HepG2 (cell line): Measurements from ENCODE around the gene VPS4A. TPM values are rescaled to one million over a fixed set of nuclear protein-coding genes. Genes with fewer than 3 reads are reported as not detected.

Experiments
- ARHGAP35 ChIP-seq: sonication (generic); formaldehyde crosslinking; IDR thresholded peaks from 2 replicates; pipeline ENCODE4 v1.9.0; 2022; ENCODE audit warnings: mild to moderate bottlenecking, inconsistent platforms, moderate library complexity, missing genetic modification reagents, borderline replicate concordance
- DR1 ChIP-seq: sonication (generic); formaldehyde crosslinking; IDR thresholded peaks from 2 replicates; pipeline ENCODE4 v1.8.0; 2021; ENCODE audit warnings: mild to moderate bottlenecking, missing genetic modification reagents, inconsistent platforms
- JUND ChIP-seq: sonication (generic); formaldehyde crosslinking; IDR thresholded peaks from 2 replicates; pipeline ENCODE4 v1.8.0; 2022; ENCODE audit warnings: mild to moderate bottlenecking, missing genetic modification reagents
- MED1 ChIP-seq: sonication (generic); formaldehyde crosslinking; IDR thresholded peaks from 2 replicates; pipeline ENCODE4 v1.4.0; 2020; ENCODE audit warnings: missing genetic modification reagents
- MIXL1 ChIP-seq: IDR thresholded peaks from 2 replicates; pipeline ENCODE4 v1.6.1; 2016
- MXD4 ChIP-seq: IDR thresholded peaks from 2 replicates; pipeline ENCODE4 v1.6.1; 2016; ENCODE audit warnings: mild to moderate bottlenecking, missing biosample characterization, missing genetic modification reagents
- MYC ChIP-seq: sonication (generic); formaldehyde crosslinking; IDR thresholded peaks from 2 replicates; pipeline ENCODE4 v1.9.0; 2021; ENCODE audit warnings: missing genetic modification reagents, borderline replicate concordance
- RERE ChIP-seq: IDR thresholded peaks from 2 replicates; pipeline ENCODE4 v1.6.1; 2016; ENCODE audit warnings: low read depth, missing genetic modification reagents, missing compliant biosample characterization
- REXO4 ChIP-seq: sonication (generic); formaldehyde crosslinking; IDR thresholded peaks from 2 replicates; pipeline ENCODE4 v1.8.0; 2022; ENCODE audit warnings: missing genetic modification reagents, mild to moderate bottlenecking, borderline replicate concordance
- SMAD9 ChIP-seq: sonication (generic); formaldehyde crosslinking; IDR thresholded peaks from 2 replicates; pipeline ENCODE4 v1.5.1; 2020; ENCODE audit warnings: mild to moderate bottlenecking, missing genetic modification reagents
- TBL1XR1 ChIP-seq: fragments of 150-350 bp; IDR thresholded peaks from 2 replicates; pipeline ENCODE4 v1.6.1; 2014; ENCODE audit warnings: borderline replicate concordance, low read length; ENCODE audit not compliant: partially characterized antibody
- TBP ChIP-seq: sonication (generic); formaldehyde crosslinking; IDR thresholded peaks from 2 replicates; pipeline ENCODE4 v1.5.0; 2020; ENCODE audit warnings: missing genetic modification reagents
- THAP11 ChIP-seq: IDR thresholded peaks from 2 replicates; pipeline ENCODE4 v1.6.1; 2016; ENCODE audit warnings: missing biosample characterization, missing genetic modification reagents
- THAP7 ChIP-seq: sonication (generic); formaldehyde crosslinking; IDR thresholded peaks from 2 replicates; pipeline ENCODE4 v1.8.1; 2023; ENCODE audit warnings: mild to moderate bottlenecking, missing genetic modification reagents
- ZNF282 ChIP-seq: fragments of 450-650 bp; IDR thresholded peaks from 2 replicates; pipeline ENCODE4 v1.6.1; 2018; ENCODE audit not compliant: partially characterized antibody
- ZNF383 ChIP-seq: sonication (generic); formaldehyde crosslinking; IDR thresholded peaks from 2 replicates; pipeline ENCODE4 v1.4.0; 2020; ENCODE audit warnings: missing genetic modification reagents, mild to moderate bottlenecking, borderline replicate concordance
- ZNF512 ChIP-seq: sonication (generic); formaldehyde crosslinking; IDR thresholded peaks from 2 replicates; pipeline ENCODE4 v1.4.0; 2020; ENCODE audit warnings: mild to moderate bottlenecking, missing genetic modification reagents
- ZNF557 ChIP-seq: sonication (generic); formaldehyde crosslinking; IDR thresholded peaks from 2 replicates; pipeline ENCODE4 v1.4.0; 2020; ENCODE audit warnings: missing genetic modification reagents
- ZNF629 ChIP-seq: sonication (generic); formaldehyde crosslinking; conservative IDR thresholded peaks from 2 replicates; pipeline ENCODE4 v1.5.0; 2020; ENCODE audit warnings: missing genetic modification reagents
- ZNF770 ChIP-seq: sonication (generic); formaldehyde crosslinking; IDR thresholded peaks from 2 replicates; pipeline ENCODE4 v1.5.0; 2020; ENCODE audit warnings: mild to moderate bottlenecking, missing genetic modification reagents
- polyA plus RNA-seq, 8 experiments: library from polyadenylated mRNA; depleted of rRNA in 3 of 8; stranded (reverse) in 7 of 8; unstranded in 1 of 8; fragments of >200 nt; fragmentation: Illumina TruSeq in 4 of 8; extraction: Trizol in 4 of 8; gene quantifications; 2 replicates each; pipeline versions ENCODE4 v1.2.1 to v1.2.3, GENCODE V29; 2011 to 2016; ENCODE audit warnings: low read depth in 4 of 8, missing spikeins in 1 of 8, mixed read lengths in 1 of 8; ENCODE audit not compliant: insufficient read depth in 1 of 8
- total RNA-seq, 5 experiments: library from RNA; depleted of rRNA; stranded (reverse); fragments of >200 nt; fragmentation: Illumina TruSeq; extraction: Trizol; gene quantifications; 2 replicates each; pipeline ENCODE4 v1.2.3, GENCODE V29; 2016; ENCODE audit warnings: low read depth in 1 of 5

Gene VPS4A
- total and polyA plus RNA-seq, 2 of the 13 experiments (the other 11 are each of a cell fraction or from before 2014, with no cell fraction given), result 13.2 to 27.9 TPM

- TF ChIP-seq ZNF770 (CRISPR knock-in tag) (peak; percentile 71; the same call in 1 of the 2 replicates), DR1 (CRISPR knock-in tag) (peak; percentile 47; the same call in 1 of the 2 replicates), ZNF282 (no peak), THAP11 (no peak), SMAD9 (no peak), JUND (CRISPR knock-in tag) (no peak; the same call in 1 of the 2 replicates), ZNF557 (CRISPR knock-in tag) (no peak), TBP (CRISPR knock-in tag) (no peak), REXO4 (no peak), ZNF512 (peak; percentile 24; the same call in 1 of the 2 replicates), RERE (CRISPR knock-in tag) (no peak), TBL1XR1 (no peak), MIXL1 (CRISPR knock-in tag) (no peak), THAP7 (peak; percentile 43), ZNF383 (CRISPR knock-in tag) (no peak), MYC (CRISPR knock-in tag) (peak; percentile 70; the same call in 1 of the 2 replicates), MXD4 (CRISPR knock-in tag) (peak; percentile 58; the same call in 1 of the 2 replicates), ZNF629 (CRISPR knock-in tag) (peak; percentile 97), ARHGAP35 (no peak), MED1 (CRISPR knock-in tag) (peak; percentile 44; the same call in 1 of the 2 replicates)
Observed at GRCh38 chr16:69311533-69312387, 610 bp downstream of the VPS4A start (continued).
